ENCODE measurements around the gene ADAT1. TPM values are rescaled to one million over a fixed set of nuclear protein-coding genes. Genes with fewer than 3 reads are reported as not detected.
A peak's percentile ranks its signal among the peaks of the same experiment; 100 is the strongest.

The ADAT1 gene
- total RNA-seq, 1 experiment from 2014 or later: 44.2 TPM

DNA sequence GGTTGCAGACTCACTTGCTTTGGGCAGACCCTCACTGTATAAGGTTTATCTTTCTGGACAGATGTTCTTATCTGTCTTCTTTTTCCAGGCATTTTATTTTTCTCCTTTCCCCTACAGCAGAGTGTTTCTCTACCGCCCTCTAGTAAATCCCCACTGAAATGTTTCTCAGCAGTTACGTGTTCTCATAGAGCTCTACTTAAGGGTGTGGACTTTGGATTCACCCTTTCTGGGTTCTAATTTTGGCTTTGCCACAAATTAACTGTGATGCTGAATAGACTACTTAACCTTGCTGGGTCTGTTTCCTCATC lies 2.0 kb downstream of the ADAT1 start:
- Histone ChIP-seq H3K4me3 (replicated peaks in 1 of 2; ENCODE audit: low read depth in 1 of 2, low read length in 2 of 2) (no peak overlapping the region), H3K9me3 (ENCODE audit: control insufficient read depth in 1 of 2, insufficient read depth in 1 of 2, low read depth in 1 of 2, low read length in 2 of 2) (no peaks in the 10 kb centered on the region), H3K27me3 (ENCODE audit: insufficient read depth, low read length) (no peaks in the 10 kb centered on the region), H4K20me1 (ENCODE audit: insufficient read depth) (no peaks in the 10 kb centered on the region), H2AFZ (ENCODE audit: low read depth, low read length, poor library complexity, severe bottlenecking) (no peak overlapping the region), H3K36me3 (ENCODE audit: control insufficient read depth in 1 of 2, insufficient read depth in 2 of 2, low read length in 2 of 2) (peaks cover 8 to 21% of the 10 kb centered on the region in 2 experiments; a peak in 3 of 4 replicates), H3K9ac (ENCODE audit: low read length) (no peak overlapping the region), H3K79me2 (ENCODE audit: insufficient read depth, low read length) (peaks cover 9% of the 10 kb centered on the region), H3K4me1 (ENCODE audit: control insufficient read depth in 1 of 2, insufficient read depth in 2 of 2, low read length in 2 of 2) (peaks cover 8 to 19% of the 10 kb centered on the region in 2 experiments), H3K4me2 (ENCODE audit: low read length) (peak overlapping the region; percentile 84; the same call in 1 of the 2 replicates), H3K9me2 (ENCODE audit: insufficient read depth) (no peaks in the 10 kb centered on the region), H3K27ac (ENCODE audit: low read depth, low read length) (no peak overlapping the region)
- intact Hi-C loops (cut with micrococcal nuclease): loop anchor here (5.0 kb wide), 3 partner anchors 64 to 424 kb away; partner anchors contain the start of gene TMEM231
- no TSS peak for BruUV-seq (replicated peaks)
- CTCF ChIA-PET: interaction anchor here (0.9 to 1.5 kb wide), 3 partner anchors 104 to 422 kb away, joined by 4 to 5 read pairs (median 5); no protein-coding TSS in a partner anchor
- TF ChIP-seq TCF7L2 (IDR thresholded peaks at IDR 0.05; ENCODE audit: borderline replicate concordance, extremely low read depth, insufficient read depth, insufficient read length) (no peak), EZH2 (IDR thresholded peaks at IDR 0.05) (no peak), YY1 (IDR thresholded peaks at IDR 0.05; ENCODE audit: extremely low read depth, insufficient replicate concordance, low read depth, low read length) (no peak), CBX3 (IDR thresholded peaks at IDR 0.05; ENCODE audit: low read depth) (no peak), ELF1 (IDR thresholded peaks at IDR 0.05; ENCODE audit: borderline replicate concordance, low read depth) (no peak), JUND (IDR thresholded peaks at IDR 0.05) (no peak), SIN3A (IDR thresholded peaks at IDR 0.05; ENCODE audit: low read depth) (no peak), EZH2phosphoT487 (IDR thresholded peaks at IDR 0.05; ENCODE audit: borderline replicate concordance) (no peak), FOSL1 (IDR thresholded peaks at IDR 0.05; ENCODE audit: low read depth) (no peak), SRF (IDR thresholded peaks at IDR 0.05; ENCODE audit: low read depth) (no peak), POLR2AphosphoS5 (IDR thresholded peaks at IDR 0.05; ENCODE audit: low read depth, low read length) (no peak), RAD21 (IDR thresholded peaks at IDR 0.05; ENCODE audit: low read depth) (peak; percentile 67)
- TF ChIP-seq, protein P1, sequence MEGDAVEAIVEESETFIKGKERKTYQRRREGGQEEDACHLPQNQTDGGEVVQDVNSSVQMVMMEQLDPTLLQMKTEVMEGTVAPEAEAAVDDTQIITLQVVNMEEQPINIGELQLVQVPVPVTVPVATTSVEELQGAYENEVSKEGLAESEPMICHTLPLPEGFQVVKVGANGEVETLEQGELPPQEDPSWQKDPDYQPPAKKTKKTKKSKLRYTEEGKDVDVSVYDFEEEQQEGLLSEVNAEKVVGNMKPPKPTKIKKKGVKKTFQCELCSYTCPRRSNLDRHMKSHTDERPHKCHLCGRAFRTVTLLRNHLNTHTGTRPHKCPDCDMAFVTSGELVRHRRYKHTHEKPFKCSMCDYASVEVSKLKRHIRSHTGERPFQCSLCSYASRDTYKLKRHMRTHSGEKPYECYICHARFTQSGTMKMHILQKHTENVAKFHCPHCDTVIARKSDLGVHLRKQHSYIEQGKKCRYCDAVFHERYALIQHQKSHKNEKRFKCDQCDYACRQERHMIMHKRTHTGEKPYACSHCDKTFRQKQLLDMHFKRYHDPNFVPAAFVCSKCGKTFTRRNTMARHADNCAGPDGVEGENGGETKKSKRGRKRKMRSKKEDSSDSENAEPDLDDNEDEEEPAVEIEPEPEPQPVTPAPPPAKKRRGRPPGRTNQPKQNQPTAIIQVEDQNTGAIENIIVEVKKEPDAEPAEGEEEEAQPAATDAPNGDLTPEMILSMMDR (IDR thresholded peaks at IDR 0.05 in 2 of 3, conservative IDR thresholded peaks at IDR 0.05 in 1 of 3; ENCODE audit: borderline replicate concordance in 1 of 3, insufficient read depth in 1 of 3, low read depth in 2 of 3, low read length in 2 of 3): peak; percentile 45 to 58 (median 47); a peak in 5 of 6 replicates
- TF ChIP-seq, protein P2, sequence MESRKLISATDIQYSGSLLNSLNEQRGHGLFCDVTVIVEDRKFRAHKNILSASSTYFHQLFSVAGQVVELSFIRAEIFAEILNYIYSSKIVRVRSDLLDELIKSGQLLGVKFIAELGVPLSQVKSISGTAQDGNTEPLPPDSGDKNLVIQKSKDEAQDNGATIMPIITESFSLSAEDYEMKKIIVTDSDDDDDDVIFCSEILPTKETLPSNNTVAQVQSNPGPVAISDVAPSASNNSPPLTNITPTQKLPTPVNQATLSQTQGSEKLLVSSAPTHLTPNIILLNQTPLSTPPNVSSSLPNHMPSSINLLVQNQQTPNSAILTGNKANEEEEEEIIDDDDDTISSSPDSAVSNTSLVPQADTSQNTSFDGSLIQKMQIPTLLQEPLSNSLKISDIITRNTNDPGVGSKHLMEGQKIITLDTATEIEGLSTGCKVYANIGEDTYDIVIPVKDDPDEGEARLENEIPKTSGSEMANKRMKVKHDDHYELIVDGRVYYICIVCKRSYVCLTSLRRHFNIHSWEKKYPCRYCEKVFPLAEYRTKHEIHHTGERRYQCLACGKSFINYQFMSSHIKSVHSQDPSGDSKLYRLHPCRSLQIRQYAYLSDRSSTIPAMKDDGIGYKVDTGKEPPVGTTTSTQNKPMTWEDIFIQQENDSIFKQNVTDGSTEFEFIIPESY (IDR thresholded peaks at IDR 0.05; ENCODE audit: extremely low read depth, insufficient replicate concordance, low read length): no peak
- TF ChIP-seq, protein P3, sequence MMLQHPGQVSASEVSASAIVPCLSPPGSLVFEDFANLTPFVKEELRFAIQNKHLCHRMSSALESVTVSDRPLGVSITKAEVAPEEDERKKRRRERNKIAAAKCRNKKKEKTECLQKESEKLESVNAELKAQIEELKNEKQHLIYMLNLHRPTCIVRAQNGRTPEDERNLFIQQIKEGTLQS (IDR thresholded peaks at IDR 0.05): no peak
- POLR2A ChIA-PET: no interaction called here
- RAD21 ChIA-PET (ENCODE audit: low non-redundant PET in 1 of 2, low total read pairs in 2 of 2, uncharacterized antibody in 2 of 2, unreplicated experiment in 2 of 2): interaction anchor here (0.6 to 1.1 kb wide), 3 partner anchors 100 to 422 kb away, joined by 3 read pairs; no protein-coding TSS in a partner anchor
- ATAC-seq: peak; percentile 26; the same call in 1 of the 2 replicates
- DNase-seq (ENCODE audit: low read depth, low spot score): no peak
